ENCODE measurements around the gene ATG16L1. TPM values are rescaled to one million over a fixed set of nuclear protein-coding genes. Genes with fewer than 3 reads are reported as not detected.

Gene ATG16L1
- total and polyA plus RNA-seq, 2 of the 4 experiments (the other 2 are of a cell fraction): 20.0 to 26.2 TPM

- Histone ChIP-seq H3K56ac (ENCODE audit: extremely low read depth, insufficient read depth, low read length) (no peak overlapping the region), H3K27me3 (ENCODE audit: control insufficient read depth, insufficient read depth, low read length) (no peaks in the 10 kb centered on the region), H3K4ac (ENCODE audit: low read depth, low read length) (no peak overlapping the region), H4K91ac (ENCODE audit: insufficient read depth, low read depth, low read length) (no peak overlapping the region), H2BK120ac (ENCODE audit: low read depth, low read length) (no peak overlapping the region), H3K4me1 (ENCODE audit: control insufficient read depth, insufficient read depth, low read length) (peaks cover 2% of the 10 kb centered on the region; the same call in 1 of the 2 replicates), H3K9ac (ENCODE audit: low read depth, low read length) (no peak overlapping the region), H2AK5ac (ENCODE audit: low read depth, low read length) (no peak overlapping the region), H2AFZ (replicated peaks; ENCODE audit: low read length, poor library complexity) (no peak overlapping the region), H4K20me1 (ENCODE audit: insufficient read depth, low read length) (0 out of 2 replicates have a peak, but pooled peaks cover 8% of the 10 kb centered on the region), H3K23ac (ENCODE audit: low read depth, low read length) (no peak overlapping the region), H4K5ac (ENCODE audit: low read depth, low read length) (no peak overlapping the region), H3K9me3 (ENCODE audit: control insufficient read depth, insufficient read depth, low read length) (no peaks in the 10 kb centered on the region), H2BK15ac (ENCODE audit: low read depth, low read length) (no peak overlapping the region), H3K18ac (ENCODE audit: low read depth, low read length) (no peak overlapping the region), H2BK20ac (ENCODE audit: low read depth, low read length) (no peak overlapping the region), H3K27ac (ENCODE audit: insufficient read depth, low read length) (no peak overlapping the region), H2BK5ac (ENCODE audit: low read depth, low read length, poor library complexity, severe bottlenecking) (no peak overlapping the region), H3K4me3 (ENCODE audit: insufficient read depth, low read depth, low read length) (no peak overlapping the region), H4K8ac (ENCODE audit: low read depth in 2 of 2, low read length in 2 of 2) (no peak overlapping the region), H3K4me2 (ENCODE audit: low read depth, low read length) (no peak overlapping the region), H3K14ac (replicated peaks; ENCODE audit: low read depth, low read length) (no peak overlapping the region), H3K36me3 (ENCODE audit: control insufficient read depth, insufficient read depth, low read length) (peaks cover 46% of the 10 kb centered on the region), H3K9me1 (ENCODE audit: insufficient read depth, low read length) (peaks cover 6% of the 10 kb centered on the region; the same call in 1 of the 2 replicates), H3K79me1 (ENCODE audit: low read depth in 1 of 2, low read length in 2 of 2) (peaks cover 21 to 46% of the 10 kb centered on the region in 2 experiments), H2AK9ac (replicated peaks; ENCODE audit: low read depth, low read length, poor library complexity) (no peak overlapping the region)
- intact Hi-C loops (cut with micrococcal nuclease): no loop called here
- in situ Hi-C loops (cut with MboI; ENCODE audit: low sequenced_read_pairs): no loop called here
- ChIA-PET POLR2A (ENCODE audit: unreplicated experiment) (no interaction called here), CTCF (interaction anchor here (0.7 kb wide), 1 partner anchor 424 kb away, joined by 3 read pairs; no protein-coding TSS in a partner anchor)
- dilution Hi-C loops (cut with HindIII; ENCODE audit: low sequenced_read_pairs, unreplicated experiment): no loop called here
- TF ChIP-seq, protein P1, sequence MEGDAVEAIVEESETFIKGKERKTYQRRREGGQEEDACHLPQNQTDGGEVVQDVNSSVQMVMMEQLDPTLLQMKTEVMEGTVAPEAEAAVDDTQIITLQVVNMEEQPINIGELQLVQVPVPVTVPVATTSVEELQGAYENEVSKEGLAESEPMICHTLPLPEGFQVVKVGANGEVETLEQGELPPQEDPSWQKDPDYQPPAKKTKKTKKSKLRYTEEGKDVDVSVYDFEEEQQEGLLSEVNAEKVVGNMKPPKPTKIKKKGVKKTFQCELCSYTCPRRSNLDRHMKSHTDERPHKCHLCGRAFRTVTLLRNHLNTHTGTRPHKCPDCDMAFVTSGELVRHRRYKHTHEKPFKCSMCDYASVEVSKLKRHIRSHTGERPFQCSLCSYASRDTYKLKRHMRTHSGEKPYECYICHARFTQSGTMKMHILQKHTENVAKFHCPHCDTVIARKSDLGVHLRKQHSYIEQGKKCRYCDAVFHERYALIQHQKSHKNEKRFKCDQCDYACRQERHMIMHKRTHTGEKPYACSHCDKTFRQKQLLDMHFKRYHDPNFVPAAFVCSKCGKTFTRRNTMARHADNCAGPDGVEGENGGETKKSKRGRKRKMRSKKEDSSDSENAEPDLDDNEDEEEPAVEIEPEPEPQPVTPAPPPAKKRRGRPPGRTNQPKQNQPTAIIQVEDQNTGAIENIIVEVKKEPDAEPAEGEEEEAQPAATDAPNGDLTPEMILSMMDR (conservative IDR thresholded peaks at IDR 0.05; ENCODE audit: low read depth, low read length): no peak
- TF ChIP-seq SMC3 (IDR thresholded peaks at IDR 0.05; ENCODE audit: low read depth, low read length) (no peak), FOS (IDR thresholded peaks at IDR 0.05; ENCODE audit: low read depth, low read length) (no peak), MXI1 (IDR thresholded peaks at IDR 0.05; ENCODE audit: borderline replicate concordance, low read depth, low read length) (no peak), CEBPB (IDR thresholded peaks at IDR 0.05; ENCODE audit: low read depth, low read length) (no peak), BHLHE40 (IDR thresholded peaks at IDR 0.05; ENCODE audit: low read depth, low read length) (no peak), RAD21 (IDR thresholded peaks at IDR 0.05; ENCODE audit: low read length) (no peak), CHD1 (IDR thresholded peaks at IDR 0.05; ENCODE audit: low read depth, low read length) (no peak), NFE2L2 (IDR thresholded peaks at IDR 0.05; ENCODE audit: low read depth, low read length) (no peak), MAFK (IDR thresholded peaks at IDR 0.05; ENCODE audit: low read depth, low read length) (no peak)
- TF ChIP-seq, protein P2, sequence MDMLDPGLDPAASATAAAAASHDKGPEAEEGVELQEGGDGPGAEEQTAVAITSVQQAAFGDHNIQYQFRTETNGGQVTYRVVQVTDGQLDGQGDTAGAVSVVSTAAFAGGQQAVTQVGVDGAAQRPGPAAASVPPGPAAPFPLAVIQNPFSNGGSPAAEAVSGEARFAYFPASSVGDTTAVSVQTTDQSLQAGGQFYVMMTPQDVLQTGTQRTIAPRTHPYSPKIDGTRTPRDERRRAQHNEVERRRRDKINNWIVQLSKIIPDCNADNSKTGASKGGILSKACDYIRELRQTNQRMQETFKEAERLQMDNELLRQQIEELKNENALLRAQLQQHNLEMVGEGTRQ (IDR thresholded peaks at IDR 0.05; ENCODE audit: low read depth, low read length): no peak
- TF ChIP-seq, protein P3, sequence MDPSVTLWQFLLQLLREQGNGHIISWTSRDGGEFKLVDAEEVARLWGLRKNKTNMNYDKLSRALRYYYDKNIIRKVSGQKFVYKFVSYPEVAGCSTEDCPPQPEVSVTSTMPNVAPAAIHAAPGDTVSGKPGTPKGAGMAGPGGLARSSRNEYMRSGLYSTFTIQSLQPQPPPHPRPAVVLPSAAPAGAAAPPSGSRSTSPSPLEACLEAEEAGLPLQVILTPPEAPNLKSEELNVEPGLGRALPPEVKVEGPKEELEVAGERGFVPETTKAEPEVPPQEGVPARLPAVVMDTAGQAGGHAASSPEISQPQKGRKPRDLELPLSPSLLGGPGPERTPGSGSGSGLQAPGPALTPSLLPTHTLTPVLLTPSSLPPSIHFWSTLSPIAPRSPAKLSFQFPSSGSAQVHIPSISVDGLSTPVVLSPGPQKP (IDR thresholded peaks at IDR 0.05; ENCODE audit: borderline replicate concordance, low read depth, low read length): no peak
- no peak for DNase-seq
- BruUV-seq (replicated peaks): no TSS peak
- no CpG with 5 or more reads among the region's 5 CpGs for WGBS, 2 experiments (ENCODE audit: extremely low coverage in 2 of 2, insufficient read length in 1 of 2)
- ATAC-seq (ENCODE audit: low read depth): no peak
Measured at GRCh38 chr2:233260661-233261060, 9.2 kb downstream of the ATG16L1 start.

All from IMR-90 (cell line).